Femur (tissue), 1 donor: ENCODE measurements around the gene MAN2B2.
"Not testable (repeated sequence)": the region's sequence is repeated elsewhere in the genome, so short reads cannot be mapped to it uniquely, and the experiment has no call there.

Experiments
- DNase-seq: peaks from one replicate; pipeline ENCODE4 v3.0.0-alpha.2; 2017

MAN2B2 gene

DNA sequence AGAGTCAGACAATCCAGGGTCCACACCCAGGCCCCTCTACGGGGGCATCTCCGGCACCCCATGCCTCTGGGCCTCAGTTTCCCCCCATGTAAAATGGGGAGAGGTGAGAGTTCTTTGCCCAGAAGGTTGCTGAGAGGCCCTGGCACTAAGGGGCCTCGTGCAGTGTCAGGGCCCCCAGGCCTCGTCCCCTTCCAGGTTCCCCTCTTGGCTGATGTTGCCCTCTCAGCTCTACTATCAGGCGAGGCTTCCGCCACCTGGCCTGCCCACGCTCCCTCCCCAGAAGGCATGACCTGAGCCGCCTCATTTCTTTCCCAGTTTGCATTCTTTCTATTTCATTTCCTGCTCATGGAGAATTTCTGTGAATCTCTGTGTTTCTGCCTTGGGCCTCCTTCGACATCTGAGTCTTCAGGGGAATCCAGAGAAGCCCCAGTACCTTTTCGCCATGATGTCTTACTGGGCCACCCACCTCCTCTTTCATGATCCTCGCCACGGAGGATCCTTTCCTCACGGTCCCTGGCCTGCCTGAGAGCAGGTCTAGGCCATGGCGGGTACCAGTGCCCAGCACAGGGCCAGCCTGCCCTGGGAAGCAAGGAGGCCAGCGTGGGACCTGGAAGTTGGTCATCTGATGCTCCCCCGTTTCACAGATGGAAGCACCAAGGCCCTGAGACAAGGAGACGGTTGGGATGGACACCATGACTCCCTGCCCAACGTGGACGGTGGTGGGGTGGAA is 43.6 kb downstream of the MAN2B2 start:
- no peak for DNase-seq

- no peak for DNase-seq
These were observed 44.1 kb downstream of the MAN2B2 start for GRCh38 chr4:6619116-6619465.

DNA sequence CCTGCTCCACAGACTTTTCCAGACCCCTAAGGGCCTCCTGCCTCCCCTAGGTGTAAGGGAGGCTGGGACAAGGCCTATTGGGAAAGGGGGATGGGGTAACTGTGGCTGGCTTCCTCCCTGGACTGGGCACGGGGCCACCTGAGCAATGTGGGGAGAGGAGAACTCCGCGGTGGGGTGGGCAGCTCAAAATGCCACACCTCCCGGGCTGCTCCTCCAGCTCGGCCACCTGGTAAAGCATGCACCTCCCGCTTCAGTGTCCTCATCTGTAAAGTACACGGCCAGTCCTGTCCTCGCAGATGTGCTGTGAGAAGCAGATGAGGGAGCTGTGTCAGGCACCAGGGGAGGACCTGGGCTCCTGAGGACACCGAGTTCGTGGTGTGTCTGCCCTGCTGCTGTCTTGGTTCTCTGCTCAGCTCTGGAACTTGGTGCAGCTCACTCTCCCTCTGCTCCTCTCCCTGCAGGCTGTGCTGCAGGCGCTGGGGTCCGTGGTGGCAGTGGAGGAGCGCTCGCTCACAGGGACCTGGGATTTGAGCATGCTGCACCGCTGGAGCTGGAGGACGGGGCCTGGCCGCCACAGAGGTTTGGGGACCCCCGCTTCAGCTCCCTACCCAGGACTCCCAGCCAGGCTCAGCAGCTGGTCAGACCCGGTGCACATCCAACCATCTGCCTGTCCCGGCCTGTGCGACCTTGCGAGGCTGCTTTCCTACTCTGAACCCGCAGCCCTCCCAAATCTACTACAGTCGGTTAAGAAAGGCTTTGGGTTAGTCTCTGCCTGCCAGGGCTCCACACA is 44.7 kb downstream of the MAN2B2 start:
- DNase-seq = no peak

GRCh38 chr4:6620296-6620695 is 45.3 kb downstream of the MAN2B2 start:
- no peak for DNase-seq

- no peak for DNase-seq
These were observed 46.0 kb downstream of the MAN2B2 start for GRCh38 chr4:6620891-6621555.

DNA sequence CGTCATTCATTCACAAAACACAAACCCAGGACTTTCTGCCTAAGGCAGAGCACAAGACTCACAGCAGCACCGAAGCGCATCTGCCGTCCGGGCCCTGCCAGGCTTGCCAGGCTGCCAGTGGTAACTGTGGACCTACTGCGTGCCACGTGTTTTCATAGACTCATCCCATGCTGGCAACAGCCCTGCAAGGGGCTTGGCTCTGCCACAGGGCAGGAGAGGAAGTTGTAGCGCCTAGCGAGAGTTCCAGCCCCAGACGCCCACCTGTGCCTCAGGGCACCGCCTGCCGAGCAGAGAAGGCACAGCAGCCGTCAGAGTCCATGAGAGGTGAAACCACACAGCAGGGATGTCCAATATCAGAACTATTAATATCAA is 46.6 kb downstream of the MAN2B2 start:
- DNase-seq = no peak

- no peak for DNase-seq
These were observed 47.8 kb downstream of the MAN2B2 start for GRCh38 chr4:6622744-6623143.

GRCh38 chr4:6625256-6625655 is 50.3 kb downstream of the MAN2B2 start:
- DNase-seq = no peak

DNA sequence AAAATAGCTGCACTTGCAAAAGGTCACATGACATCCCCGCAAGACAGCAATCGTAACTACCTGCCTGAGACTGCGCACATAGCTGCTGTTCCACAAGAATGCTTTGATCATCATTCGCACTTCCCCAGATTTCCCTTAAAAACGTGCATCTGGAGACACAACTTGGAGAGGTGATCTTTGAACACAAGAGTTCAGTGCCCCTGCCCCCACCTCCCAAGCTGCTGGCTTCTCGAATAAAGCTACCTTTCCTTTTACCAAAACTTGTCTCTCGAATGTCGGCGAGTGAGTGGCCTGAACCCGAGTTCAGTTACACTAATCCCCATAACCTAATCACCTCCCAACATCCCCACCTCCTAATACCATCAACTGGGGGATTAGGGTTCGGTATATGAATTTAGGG is 51.1 kb downstream of the MAN2B2 start:
- no peak for DNase-seq

DNA sequence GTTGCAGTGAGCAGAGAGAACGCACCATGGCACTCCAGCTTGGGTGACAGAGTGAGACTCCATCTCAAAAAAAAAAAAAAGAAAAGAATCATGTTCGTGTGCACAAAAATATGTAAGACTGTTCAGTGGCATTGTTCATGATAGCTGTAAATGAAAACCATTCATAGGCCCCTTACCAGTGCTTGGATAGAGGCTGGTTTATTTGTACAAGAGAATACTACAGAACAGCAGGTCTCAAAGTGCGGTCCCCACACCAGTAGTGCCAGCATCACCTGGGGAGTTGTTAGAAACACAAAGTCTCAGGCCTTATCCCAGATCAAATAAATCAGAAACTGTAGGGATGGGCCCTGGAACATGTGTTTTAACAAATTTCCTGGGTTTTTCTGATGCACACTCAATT is 52.8 kb downstream of the MAN2B2 start:
- DNase-seq = no peak

DNA sequence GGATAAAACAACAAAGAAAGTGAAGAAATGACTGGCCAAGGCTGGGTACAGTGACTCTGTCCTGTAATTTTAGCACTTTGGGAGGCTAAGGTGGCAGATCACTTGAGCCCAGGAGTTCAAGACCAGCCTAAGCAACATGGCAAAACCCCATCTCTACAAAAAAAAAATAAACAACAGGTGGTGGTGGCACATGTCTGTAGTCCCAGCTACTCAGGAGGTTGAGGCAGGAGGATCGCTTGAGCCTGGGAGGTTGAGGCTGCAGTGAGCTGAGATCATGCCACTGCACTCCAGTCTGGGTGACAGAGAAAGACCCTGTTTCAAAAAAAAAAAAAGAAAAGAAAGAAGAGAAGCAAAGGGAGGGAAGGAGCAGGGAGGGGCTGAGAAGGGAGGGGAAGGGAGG is 53.5 kb downstream of the MAN2B2 start:
- not testable (repeated sequence) for DNase-seq

- DNase-seq = no peak
These were observed 57.1 kb downstream of the MAN2B2 start for GRCh38 chr4:6632125-6632524.

DNA sequence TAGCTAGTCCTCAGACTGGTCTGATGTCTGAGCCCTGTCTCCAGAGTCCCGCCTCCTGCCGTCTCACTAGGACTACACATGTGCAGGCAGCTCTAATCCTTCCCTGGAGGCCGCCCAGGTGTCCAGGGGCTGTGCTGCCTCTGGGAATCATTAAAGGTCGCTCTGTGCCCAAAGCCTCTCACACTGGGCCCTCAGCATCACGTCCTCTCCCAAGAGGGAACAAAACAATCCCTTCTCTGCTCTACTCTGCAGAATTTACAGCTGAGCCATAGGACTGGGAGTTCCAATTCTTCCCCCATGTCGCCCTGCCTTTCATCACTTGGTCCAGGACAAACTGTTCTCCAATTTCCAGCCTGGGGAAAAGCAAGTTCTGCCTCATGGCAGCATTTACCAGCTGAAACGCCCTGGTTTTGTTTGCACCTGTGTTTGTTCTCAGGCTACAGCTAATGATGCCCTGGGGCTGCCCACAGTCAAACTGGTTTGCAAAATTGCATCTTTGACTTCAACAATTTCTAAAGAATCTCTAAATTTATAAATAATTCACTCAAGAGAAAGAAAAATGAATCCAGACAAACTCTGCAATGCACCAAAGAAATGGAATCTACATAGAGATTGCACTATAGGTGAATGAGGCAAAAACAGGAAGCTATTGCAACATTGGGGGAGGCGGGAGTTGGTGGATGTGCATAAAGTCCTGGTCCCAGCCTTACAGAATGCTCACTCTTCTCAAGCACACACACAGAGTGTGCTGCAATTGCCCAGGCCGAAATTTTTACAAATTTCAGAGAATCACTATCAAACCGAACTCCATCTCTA is 58.3 kb downstream of the MAN2B2 start:
- DNase-seq = no peak

DNA sequence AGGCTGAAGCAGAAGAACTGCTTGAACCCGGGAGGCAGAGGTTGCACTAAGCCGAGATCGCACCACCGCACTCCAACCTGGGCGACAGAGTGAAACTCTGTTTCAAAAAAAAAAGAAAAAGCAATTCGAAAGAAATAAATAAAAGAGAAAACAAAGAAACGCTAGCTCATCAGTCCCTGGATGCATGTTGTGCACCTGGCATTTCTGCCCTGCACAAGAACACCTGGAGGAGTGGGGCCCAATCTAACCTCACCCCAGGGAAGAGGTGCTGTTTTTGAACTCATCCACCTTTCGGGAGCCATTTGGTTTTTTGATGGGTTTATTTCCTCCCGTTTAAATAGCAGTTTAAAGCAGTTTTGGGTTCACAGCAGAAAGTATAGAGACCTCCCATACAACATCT is 59.8 kb downstream of the MAN2B2 start:
- no peak for DNase-seq

GRCh38 chr4:6639137-6639680 is 64.2 kb downstream of the MAN2B2 start:
- DNase-seq = no peak

DNA sequence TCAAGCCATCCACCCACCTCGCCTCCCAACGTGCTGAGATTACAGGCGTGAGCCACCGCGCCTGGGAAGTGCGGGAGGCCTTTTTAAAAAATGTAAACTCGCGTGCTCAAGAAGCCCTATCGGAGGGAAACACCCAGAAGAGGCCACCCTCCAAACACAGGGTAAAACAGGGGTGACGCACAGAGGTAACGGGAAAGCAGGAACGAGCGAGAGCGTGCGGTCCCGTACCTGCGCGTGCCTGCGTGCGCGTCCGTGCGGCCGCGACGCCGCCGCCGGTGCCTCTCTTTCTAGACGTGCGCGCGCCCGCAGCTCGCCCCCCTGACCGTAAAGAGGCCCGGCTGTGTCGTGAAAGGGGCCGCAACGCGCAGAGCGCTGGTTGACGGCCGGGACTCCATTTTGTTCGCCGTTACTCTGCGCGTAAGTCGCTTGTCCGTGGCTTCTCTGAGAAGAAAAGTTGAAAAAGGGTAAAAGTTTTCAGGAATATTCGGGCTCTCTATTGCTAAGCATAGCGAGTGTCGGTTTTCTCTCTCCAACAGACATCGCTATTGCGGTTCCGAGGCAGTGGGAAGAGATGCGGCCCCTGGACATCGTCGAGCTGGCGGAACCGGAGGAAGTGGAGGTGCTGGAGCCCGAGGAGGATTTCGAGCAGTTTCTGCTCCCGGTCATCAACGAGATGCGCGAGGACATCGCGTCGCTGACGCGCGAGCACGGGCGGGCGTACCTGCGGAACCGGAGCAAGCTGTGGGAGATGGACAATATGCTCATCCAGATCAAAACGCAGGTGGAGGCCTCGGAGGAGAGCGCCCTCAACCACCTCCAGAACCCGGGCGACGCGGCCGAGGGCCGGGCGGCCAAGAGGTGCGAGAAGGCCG is 65.5 kb downstream of the MAN2B2 start, which contains the start of gene MRFAP1:
Gene MRFAP1, plus strand, starts transcription at position 394 of the 872 bp plus-strand sequence. Its CDS starts 178 bp downstream, at position 572.
- DNase-seq = peak; percentile 96

DNA sequence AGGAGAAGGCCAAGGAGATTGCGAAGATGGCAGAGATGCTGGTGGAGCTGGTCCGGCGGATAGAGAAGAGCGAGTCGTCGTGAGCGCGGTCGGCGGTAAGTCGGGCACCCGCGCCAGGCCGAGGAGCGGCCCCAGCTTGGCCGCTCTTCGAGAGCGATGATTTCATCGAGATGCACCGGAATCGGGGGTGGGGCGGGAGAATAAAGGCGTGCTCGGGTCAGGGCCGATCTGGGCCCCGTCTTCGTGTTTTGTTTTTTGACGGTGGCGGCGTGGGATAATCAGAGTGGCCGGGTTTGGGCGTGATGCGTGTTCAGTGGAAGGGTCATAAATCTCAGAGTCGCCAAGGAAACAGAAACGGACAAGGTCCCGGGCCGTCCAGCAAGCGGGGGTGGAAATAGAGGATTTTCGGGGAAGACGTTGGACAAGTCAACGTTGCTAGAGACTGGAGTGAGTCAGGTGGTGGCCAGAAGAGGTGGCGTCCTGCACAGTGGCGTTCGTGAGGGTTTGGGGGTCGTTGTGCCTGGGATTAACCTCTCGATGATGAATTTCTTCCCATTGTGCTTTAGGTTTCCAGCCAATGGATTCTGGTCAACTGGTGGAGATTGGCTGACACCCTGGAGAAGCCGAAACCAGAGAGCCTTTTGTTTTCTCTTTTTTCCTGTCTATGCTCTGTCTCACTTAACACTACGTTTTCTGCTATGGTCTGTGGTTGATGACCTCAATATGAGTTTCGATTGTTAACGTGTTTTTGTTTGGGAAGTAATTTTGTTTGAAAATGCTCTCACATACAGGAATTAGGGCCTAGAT is 66.4 kb downstream of the MAN2B2 start:
- peak; percentile 64 for DNase-seq

GRCh38 chr4:6641971-6642320 is 67.0 kb downstream of the MAN2B2 start:
- no peak for DNase-seq

GRCh38 chr4:6643141-6643847 is 68.3 kb downstream of the MAN2B2 start:
- no peak for DNase-seq
